Mesothelial cell of epicardium (in vitro differentiated cells): ENCODE measurements around the gene SUN3. TPM values are rescaled to one million over a fixed set of nuclear protein-coding genes. Genes with fewer than 3 reads are reported as not detected.

Source experiments
- DNase-seq, 2 experiments: peaks; one replicate each; pipeline ENCODE4 v3.0.0; 2021; ENCODE audit warnings: low spot score in 2 of 2; ENCODE audit not compliant: unreplicated experiment in 2 of 2
- H3K27ac Mint-ChIP-seq: 2 replicates; pipeline ENCODE4 v1.8.0; 2021; ENCODE audit warnings: mixed read lengths
- H3K27me3 Mint-ChIP-seq: 2 replicates; pipeline ENCODE4 v1.8.0; 2021; ENCODE audit warnings: low read depth, mixed read lengths
- H3K36me3 Mint-ChIP-seq: 2 replicates; pipeline ENCODE4 v1.8.0; 2021; ENCODE audit warnings: mixed read lengths
- H3K4me1 Mint-ChIP-seq: 2 replicates; pipeline ENCODE4 v1.8.0; 2021; ENCODE audit warnings: mixed read lengths
- H3K4me3 Mint-ChIP-seq: 2 replicates; pipeline ENCODE4 v1.8.0; 2021; ENCODE audit warnings: mild to moderate bottlenecking, moderate library complexity, mixed read lengths
- H3K9me3 Mint-ChIP-seq: 2 replicates; pipeline ENCODE4 v1.8.0; 2021; ENCODE audit warnings: mixed read lengths
- total RNA-seq: library from RNA; stranded (reverse); gene quantifications from 3 replicates; pipeline ENCODE4 v1.2.1, GENCODE V29; 2021
- TF ChIP-seq, protein P1 (sequence below): fragments of 200-600 bp; sonication (generic); IDR thresholded peaks from one replicate; pipeline ENCODE4 v1.5.0; 2021; ENCODE audit warnings: antibody characterized with exemption; ENCODE audit not compliant: unreplicated experiment

Gene SUN3
- total RNA-seq, 1 donor from 2014 or later, result not detected

DNA sequence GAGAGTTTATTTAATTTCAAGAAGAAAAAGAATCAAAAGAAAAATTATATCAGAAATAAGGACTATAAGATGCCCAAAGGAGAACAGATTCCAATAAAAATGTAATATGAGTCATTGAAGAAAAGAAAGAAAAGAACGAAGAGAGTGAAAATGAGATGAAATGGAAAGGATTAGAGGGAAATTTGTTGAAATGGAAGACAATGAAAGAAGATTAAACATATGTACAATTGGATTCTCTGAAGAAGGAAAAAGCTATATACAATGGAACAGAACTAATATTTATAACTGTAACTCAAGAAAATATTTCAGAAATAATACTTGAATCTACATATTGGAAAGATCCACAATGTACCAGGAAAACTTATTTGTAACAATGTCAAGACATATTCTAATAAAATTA lies 35.1 kb upstream of the SUN3 start:
- DNase-seq, result no peak
- H3K27me3 Mint-ChIP-seq, result no peaks in the 10 kb centered on the region
- H3K4me1 Mint-ChIP-seq, result no peaks in the 10 kb centered on the region
- peaks cover 3% of the 10 kb centered on the region for H3K36me3 Mint-ChIP-seq
- no peak overlapping the region for H3K27ac Mint-ChIP-seq
- TF ChIP-seq, protein P1, sequence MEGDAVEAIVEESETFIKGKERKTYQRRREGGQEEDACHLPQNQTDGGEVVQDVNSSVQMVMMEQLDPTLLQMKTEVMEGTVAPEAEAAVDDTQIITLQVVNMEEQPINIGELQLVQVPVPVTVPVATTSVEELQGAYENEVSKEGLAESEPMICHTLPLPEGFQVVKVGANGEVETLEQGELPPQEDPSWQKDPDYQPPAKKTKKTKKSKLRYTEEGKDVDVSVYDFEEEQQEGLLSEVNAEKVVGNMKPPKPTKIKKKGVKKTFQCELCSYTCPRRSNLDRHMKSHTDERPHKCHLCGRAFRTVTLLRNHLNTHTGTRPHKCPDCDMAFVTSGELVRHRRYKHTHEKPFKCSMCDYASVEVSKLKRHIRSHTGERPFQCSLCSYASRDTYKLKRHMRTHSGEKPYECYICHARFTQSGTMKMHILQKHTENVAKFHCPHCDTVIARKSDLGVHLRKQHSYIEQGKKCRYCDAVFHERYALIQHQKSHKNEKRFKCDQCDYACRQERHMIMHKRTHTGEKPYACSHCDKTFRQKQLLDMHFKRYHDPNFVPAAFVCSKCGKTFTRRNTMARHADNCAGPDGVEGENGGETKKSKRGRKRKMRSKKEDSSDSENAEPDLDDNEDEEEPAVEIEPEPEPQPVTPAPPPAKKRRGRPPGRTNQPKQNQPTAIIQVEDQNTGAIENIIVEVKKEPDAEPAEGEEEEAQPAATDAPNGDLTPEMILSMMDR, result no peak
- peaks cover 22% of the 10 kb centered on the region for H3K9me3 Mint-ChIP-seq
- no peak overlapping the region for H3K4me3 Mint-ChIP-seq

DNA sequence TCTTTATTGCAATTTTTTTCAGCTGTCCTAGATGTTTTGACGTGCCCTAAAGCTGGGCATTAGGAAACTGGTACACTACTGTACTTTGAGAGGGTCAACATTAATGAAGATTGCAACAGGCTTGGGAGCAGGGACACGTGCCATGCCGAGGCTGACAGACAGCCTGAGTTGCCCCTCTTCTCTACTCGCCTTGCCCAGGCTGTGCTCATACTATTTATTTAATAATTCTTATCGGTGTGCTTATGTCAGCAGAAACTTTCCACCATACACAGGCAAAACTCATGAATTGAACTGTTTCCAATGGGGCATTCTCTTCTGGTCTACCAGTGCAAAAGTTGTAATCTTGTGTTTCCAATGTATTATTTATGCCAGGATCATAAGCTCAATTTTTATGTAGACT lies 30.8 kb upstream of the SUN3 start:
- H3K9me3 Mint-ChIP-seq, result peaks cover 40% of the 10 kb centered on the region
- no peak overlapping the region for H3K27ac Mint-ChIP-seq
- H3K36me3 Mint-ChIP-seq, result peaks cover 5% of the 10 kb centered on the region
- no peaks in the 10 kb centered on the region for H3K27me3 Mint-ChIP-seq
- TF ChIP-seq, protein P1, result no peak
- DNase-seq, result no peak
- H3K4me3 Mint-ChIP-seq, result no peak overlapping the region
- H3K4me1 Mint-ChIP-seq, result no peaks in the 10 kb centered on the region

DNA sequence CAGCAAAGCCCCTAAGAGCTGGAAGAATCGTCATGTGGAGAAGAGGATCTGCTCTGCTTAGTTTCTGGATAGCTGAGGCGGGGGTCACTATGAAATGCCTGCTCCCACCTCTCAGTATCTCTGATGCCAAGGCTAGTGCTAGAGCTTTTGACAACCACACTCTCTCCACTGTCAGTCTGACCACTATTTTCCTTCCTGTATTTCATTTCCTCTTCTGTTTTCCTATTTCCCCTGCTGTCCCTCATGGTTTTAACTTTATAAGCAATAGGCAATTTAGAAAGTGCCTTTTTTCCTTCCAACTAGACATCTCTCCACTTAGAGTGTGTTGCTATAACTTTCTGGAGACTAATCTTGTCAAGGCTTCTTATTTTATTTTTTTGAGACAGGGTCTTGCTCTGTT lies 30.1 kb upstream of the SUN3 start:
- H3K36me3 Mint-ChIP-seq, result peaks cover 5% of the 10 kb centered on the region
- peaks cover 37% of the 10 kb centered on the region for H3K9me3 Mint-ChIP-seq
- H3K4me1 Mint-ChIP-seq, result no peaks in the 10 kb centered on the region
- H3K27me3 Mint-ChIP-seq, result no peaks in the 10 kb centered on the region
- no peak overlapping the region for H3K27ac Mint-ChIP-seq
- H3K4me3 Mint-ChIP-seq, result no peak overlapping the region
- TF ChIP-seq, protein P1, result no peak
- DNase-seq, result no peak

DNA sequence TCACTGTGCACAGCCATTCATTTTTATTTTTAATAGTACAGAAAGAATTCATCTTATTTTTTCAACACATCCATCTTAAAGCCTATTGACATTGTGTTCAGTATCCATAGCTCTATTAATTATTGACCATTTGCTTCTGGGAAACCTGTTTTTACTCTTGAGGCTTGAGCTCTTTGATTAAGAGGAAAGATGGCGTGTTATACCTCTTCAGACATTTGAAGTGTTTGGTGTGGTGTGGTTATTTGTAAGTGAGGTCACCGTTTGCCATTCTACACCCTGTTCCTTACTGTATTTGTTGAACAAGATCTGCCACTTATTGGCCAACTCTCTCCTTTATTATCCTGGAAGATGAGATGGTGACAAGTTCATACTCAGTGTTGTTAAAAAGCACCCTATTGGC lies 24.8 kb upstream of the SUN3 start:
- Mint-ChIP-seq H3K4me1 (peaks cover 5% of the 10 kb centered on the region), H3K27ac (no peak overlapping the region), H3K27me3 (peaks cover 2% of the 10 kb centered on the region), H3K9me3 (peaks cover 26% of the 10 kb centered on the region), H3K36me3 (peaks cover 2% of the 10 kb centered on the region), H3K4me3 (no peak overlapping the region)
- TF ChIP-seq, protein P1, result no peak
- no peak for DNase-seq

DNA sequence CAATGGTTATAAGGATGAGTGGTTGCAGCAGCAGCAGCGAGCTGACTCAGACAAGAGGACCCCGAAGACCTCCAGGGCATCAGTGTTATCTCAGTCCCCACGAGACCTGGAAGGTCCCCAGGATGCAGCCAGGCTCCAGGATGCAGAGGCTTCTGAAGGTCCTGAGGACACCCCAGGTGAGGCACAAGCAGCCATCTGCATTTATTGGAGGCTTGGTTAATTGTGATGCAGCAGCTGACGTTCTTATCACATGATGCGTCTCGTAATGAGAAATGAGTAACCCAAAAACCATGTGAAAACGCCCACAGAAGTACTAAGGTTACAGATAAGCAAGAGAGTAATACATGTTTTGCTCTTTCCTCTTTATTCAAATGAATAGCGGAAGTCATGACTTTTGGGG lies 23.8 kb upstream of the SUN3 start:
- TF ChIP-seq, protein P1, result no peak
- Mint-ChIP-seq H3K4me3 (no peak overlapping the region), H3K36me3 (peaks cover 2% of the 10 kb centered on the region), H3K4me1 (peaks cover 5% of the 10 kb centered on the region), H3K27ac (no peak overlapping the region), H3K27me3 (peaks cover 2% of the 10 kb centered on the region), H3K9me3 (peaks cover 18% of the 10 kb centered on the region)
- DNase-seq, result no peak

DNA sequence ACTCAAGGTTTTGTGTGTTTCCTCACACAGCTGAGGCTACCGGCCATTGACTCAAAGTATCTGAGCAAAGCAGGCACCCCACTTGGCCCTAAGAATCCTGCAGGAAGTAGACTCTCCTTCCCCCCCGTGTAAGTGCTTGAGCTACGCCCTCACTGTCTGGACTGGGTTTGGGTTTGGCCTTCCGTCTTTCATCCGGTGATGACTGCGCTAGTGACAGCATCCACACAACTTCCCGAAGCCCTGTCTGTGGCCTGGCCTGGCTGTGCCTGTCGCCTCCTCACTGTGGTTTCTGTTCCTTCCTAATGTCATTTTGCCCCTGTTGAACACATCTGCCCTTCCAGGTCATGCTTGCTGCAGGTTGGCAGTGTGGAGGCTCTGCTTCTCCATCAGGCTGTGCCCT lies 20.9 kb upstream of the SUN3 start:
- TF ChIP-seq, protein P1, result no peak
- Mint-ChIP-seq H3K27ac (no peak overlapping the region), H3K4me3 (no peak overlapping the region), H3K27me3 (peaks cover 2% of the 10 kb centered on the region), H3K4me1 (peaks cover 12% of the 10 kb centered on the region), H3K36me3 (no peaks in the 10 kb centered on the region), H3K9me3 (peaks cover 3% of the 10 kb centered on the region)
- no peak for DNase-seq
